ENCODE data around the gene OR10D3. TPM values are rescaled to one million over a fixed set of nuclear protein-coding genes. Genes with fewer than 3 reads are reported as not detected.

The OR10D3 gene
- polyA plus RNA-seq, 1 donor (not counting 4 experiments of a cell fraction or from before 2014, with no cell fraction given): not detected

DNA sequence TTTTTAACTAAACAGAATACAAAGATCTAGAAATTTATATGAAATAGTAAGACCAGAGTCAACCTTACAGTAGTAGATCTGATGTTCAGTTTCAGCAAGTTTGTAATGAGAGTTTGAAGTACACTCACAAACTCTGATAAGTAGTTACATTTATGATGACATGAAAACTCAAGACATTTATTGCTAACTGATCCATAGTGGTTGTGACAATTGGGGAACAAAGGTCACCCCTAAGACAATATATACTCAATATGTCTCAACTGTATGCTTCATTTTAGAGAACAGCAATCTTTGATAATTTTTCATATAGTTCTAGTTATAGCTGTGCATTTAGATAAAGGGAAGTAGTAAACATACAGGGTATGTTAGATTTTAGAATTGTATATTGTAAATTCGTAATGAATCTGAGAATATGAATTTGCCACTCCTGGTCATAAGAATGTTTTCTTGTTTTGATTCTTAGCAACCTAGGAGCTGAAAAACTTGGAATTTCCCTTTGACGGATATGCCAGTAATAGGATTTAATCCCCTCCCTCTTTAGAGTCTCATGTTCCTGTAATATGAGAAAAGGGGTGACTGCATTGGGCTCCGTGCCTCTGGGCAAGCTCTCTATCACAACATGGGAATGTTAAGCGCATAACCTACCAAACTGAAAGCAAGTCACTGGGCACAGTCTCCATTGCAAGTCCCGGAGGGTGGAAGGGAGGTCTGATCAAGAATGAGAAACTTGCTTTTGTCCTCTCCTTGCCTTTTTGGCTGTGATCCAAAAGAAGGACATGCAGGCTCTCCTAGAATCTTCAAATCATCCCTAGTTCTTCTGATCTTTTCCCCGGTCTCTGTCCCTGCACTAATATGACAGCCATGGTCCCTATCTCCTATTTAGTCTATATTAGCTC, 11.4 kb downstream of the OR10D3 start:
- no peak for DNase-seq (ENCODE audit: low read depth, low spot score)
- Histone ChIP-seq H3K4me3 (ENCODE audit: control insufficient read depth in 2 of 3, extremely low read depth in 1 of 3, insufficient read depth in 2 of 3, low read depth in 1 of 3, low read length in 3 of 3) (no peak overlapping the region), H2AFZ (ENCODE audit: control insufficient read depth, low read length) (peak overlapping the region; percentile 46), H4K20me1 (ENCODE audit: control insufficient read depth, extremely low read depth, insufficient read depth, low read length) (no peaks in the 10 kb centered on the region), H3K9me1 (ENCODE audit: control insufficient read depth, extremely low read depth, insufficient read depth, low read length) (no peaks in the 10 kb centered on the region), H3K4me2 (ENCODE audit: control insufficient read depth, extremely low read depth, insufficient read depth, low read depth, low read length) (peak overlapping the region; percentile 23), H3K79me2 (ENCODE audit: control insufficient read depth, insufficient read depth, low read length) (no peaks in the 10 kb centered on the region), H3K9ac (ENCODE audit: control insufficient read depth, extremely low read depth, insufficient read depth, low read length) (no peak overlapping the region), H3K27me3 (ENCODE audit: control insufficient read depth, extremely low read depth, insufficient read depth, low read length) (no peaks in the 10 kb centered on the region), H3K27ac (ENCODE audit: control insufficient read depth, insufficient read depth, low read length) (no peak overlapping the region), H3K36me3 (ENCODE audit: control insufficient read depth in 2 of 2, extremely low read depth in 1 of 2, insufficient read depth in 2 of 2, low read length in 2 of 2) (no peaks in the 10 kb centered on the region), H3K4me1 (ENCODE audit: control insufficient read depth, extremely low read depth, insufficient read depth, low read length) (peaks cover 8% of the 10 kb centered on the region), H3K9me3 (ENCODE audit: control insufficient read depth, low read depth, low read length) (no peaks in the 10 kb centered on the region)
- FAIRE-seq: peak; percentile 17
- TF ChIP-seq, protein P1, sequence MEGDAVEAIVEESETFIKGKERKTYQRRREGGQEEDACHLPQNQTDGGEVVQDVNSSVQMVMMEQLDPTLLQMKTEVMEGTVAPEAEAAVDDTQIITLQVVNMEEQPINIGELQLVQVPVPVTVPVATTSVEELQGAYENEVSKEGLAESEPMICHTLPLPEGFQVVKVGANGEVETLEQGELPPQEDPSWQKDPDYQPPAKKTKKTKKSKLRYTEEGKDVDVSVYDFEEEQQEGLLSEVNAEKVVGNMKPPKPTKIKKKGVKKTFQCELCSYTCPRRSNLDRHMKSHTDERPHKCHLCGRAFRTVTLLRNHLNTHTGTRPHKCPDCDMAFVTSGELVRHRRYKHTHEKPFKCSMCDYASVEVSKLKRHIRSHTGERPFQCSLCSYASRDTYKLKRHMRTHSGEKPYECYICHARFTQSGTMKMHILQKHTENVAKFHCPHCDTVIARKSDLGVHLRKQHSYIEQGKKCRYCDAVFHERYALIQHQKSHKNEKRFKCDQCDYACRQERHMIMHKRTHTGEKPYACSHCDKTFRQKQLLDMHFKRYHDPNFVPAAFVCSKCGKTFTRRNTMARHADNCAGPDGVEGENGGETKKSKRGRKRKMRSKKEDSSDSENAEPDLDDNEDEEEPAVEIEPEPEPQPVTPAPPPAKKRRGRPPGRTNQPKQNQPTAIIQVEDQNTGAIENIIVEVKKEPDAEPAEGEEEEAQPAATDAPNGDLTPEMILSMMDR (optimal IDR thresholded peaks at IDR 0.05 in 1 of 3, IDR thresholded peaks at IDR 0.05 in 1 of 3, conservative IDR thresholded peaks at IDR 0.05 in 1 of 3; ENCODE audit: extremely low read depth in 1 of 3, insufficient read depth in 2 of 3, low read length in 3 of 3): no peak
- TF ChIP-seq EZH2 (IDR thresholded peaks at IDR 0.05; ENCODE audit: low read length): no peak
- dilution Hi-C loops (cut with MboI; ENCODE audit: extremely low pct_ligation_motif_present, low sequenced_read_pairs): no loop called here

DNA sequence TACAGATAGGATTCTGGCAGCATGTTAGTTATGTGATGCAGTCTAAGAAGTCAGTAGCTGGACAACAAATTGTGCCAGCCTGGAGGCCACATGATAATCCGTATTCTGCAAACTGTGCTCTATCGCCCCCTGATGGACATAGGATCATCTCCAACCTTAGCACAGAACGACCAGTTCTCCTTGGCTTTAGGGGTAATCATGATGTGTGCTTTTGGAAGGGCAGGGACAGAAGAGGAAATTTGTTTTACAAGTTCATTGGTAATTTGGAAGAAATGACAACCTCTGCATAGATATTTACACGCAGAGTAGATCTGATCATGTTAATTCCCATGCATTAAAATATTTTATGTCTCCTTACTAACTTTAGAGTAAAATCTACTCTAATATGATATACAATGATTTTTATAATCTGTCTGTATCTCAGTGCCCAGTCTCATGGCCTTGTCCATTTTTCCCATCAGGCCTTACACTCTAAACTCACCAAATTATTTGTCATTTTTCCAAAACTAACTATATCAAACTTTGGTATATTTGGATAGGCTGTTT, 12.1 kb downstream of the OR10D3 start:
- no peak overlapping the region for H3K9ac ChIP-seq (ENCODE audit: control insufficient read depth, extremely low read depth, insufficient read depth, low read length)
- no peaks in the 10 kb centered on the region for H3K27me3 ChIP-seq (ENCODE audit: control insufficient read depth, extremely low read depth, insufficient read depth, low read length)
- FAIRE-seq (peak; percentile 91), DNase-seq (ENCODE audit: low read depth, low spot score) (peak; percentile 11)
- H4K20me1 ChIP-seq (ENCODE audit: control insufficient read depth, extremely low read depth, insufficient read depth, low read length): no peaks in the 10 kb centered on the region
- H3K4me2 ChIP-seq (ENCODE audit: control insufficient read depth, extremely low read depth, insufficient read depth, low read depth, low read length): peak overlapping the region; percentile 23
- H3K27ac ChIP-seq (ENCODE audit: control insufficient read depth, insufficient read depth, low read length): no peak overlapping the region
- no peaks in the 10 kb centered on the region for H3K79me2 ChIP-seq (ENCODE audit: control insufficient read depth, insufficient read depth, low read length)
- no peaks in the 10 kb centered on the region for H3K9me1 ChIP-seq (ENCODE audit: control insufficient read depth, extremely low read depth, insufficient read depth, low read length)
- peaks cover 8% of the 10 kb centered on the region for H3K4me1 ChIP-seq (ENCODE audit: control insufficient read depth, extremely low read depth, insufficient read depth, low read length)
- H3K4me3 ChIP-seq (ENCODE audit: control insufficient read depth in 2 of 3, extremely low read depth in 1 of 3, insufficient read depth in 2 of 3, low read depth in 1 of 3, low read length in 3 of 3): no peak overlapping the region
- H3K9me3 ChIP-seq (ENCODE audit: control insufficient read depth, low read depth, low read length): no peaks in the 10 kb centered on the region
- H2AFZ ChIP-seq (ENCODE audit: control insufficient read depth, low read length): no peak overlapping the region
- TF ChIP-seq EZH2 (IDR thresholded peaks at IDR 0.05; ENCODE audit: low read length): no peak
- TF ChIP-seq, protein P1 (optimal IDR thresholded peaks at IDR 0.05 in 1 of 3, IDR thresholded peaks at IDR 0.05 in 1 of 3, conservative IDR thresholded peaks at IDR 0.05 in 1 of 3; ENCODE audit: extremely low read depth in 1 of 3, insufficient read depth in 2 of 3, low read length in 3 of 3): peak; percentile 82 to 97 (median 83)
- H3K36me3 ChIP-seq (ENCODE audit: control insufficient read depth in 2 of 2, extremely low read depth in 1 of 2, insufficient read depth in 2 of 2, low read length in 2 of 2): no peaks in the 10 kb centered on the region
- dilution Hi-C loops (cut with MboI; ENCODE audit: extremely low pct_ligation_motif_present, low sequenced_read_pairs): no loop called here

All from keratinocyte (primary cell).